HepG2 (cell line): ENCODE measurements around the gene DPAGT1. TPM values are rescaled to one million over a fixed set of nuclear protein-coding genes. Genes with fewer than 3 reads are reported as not detected.

Source experiments
- ATAD3A ChIP-seq: sonication (generic); formaldehyde crosslinking; IDR thresholded peaks from 2 replicates; pipeline ENCODE4 v1.4.0; 2020; ENCODE audit warnings: missing genetic modification reagents
- BORCS8-MEF2B ChIP-seq: sonication (generic); formaldehyde crosslinking; IDR thresholded peaks from 2 replicates; pipeline ENCODE4 v1.8.0; 2022; ENCODE audit warnings: mild to moderate bottlenecking, missing genetic modification reagents
- CSRNP1 ChIP-seq: sonication (generic); formaldehyde crosslinking; IDR thresholded peaks from 2 replicates; pipeline ENCODE4 v1.8.1; 2023; ENCODE audit warnings: mild to moderate bottlenecking, missing genetic modification reagents
- ERF ChIP-seq: IDR thresholded peaks from 2 replicates; pipeline ENCODE4 v1.6.1; 2018; ENCODE audit warnings: missing biosample characterization, missing genetic modification reagents
- FOXK1 ChIP-seq: sonication (generic); formaldehyde crosslinking; IDR thresholded peaks from 2 replicates; pipeline ENCODE4 v1.4.0; 2020; ENCODE audit warnings: low read depth, missing genetic modification reagents, borderline replicate concordance
- HOXA5 ChIP-seq: sonication (generic); formaldehyde crosslinking; IDR thresholded peaks from 2 replicates; pipeline ENCODE4 v1.4.0; 2020; ENCODE audit warnings: missing genetic modification reagents
- KDM2A ChIP-seq: sonication (generic); formaldehyde crosslinking; IDR thresholded peaks from 2 replicates; pipeline ENCODE4 v1.4.0; 2020; ENCODE audit warnings: low read depth, missing genetic modification reagents, borderline replicate concordance
- MAFK ChIP-seq, 2 experiments: IDR thresholded peaks in 1 of 2; conservative IDR thresholded peaks in 1 of 2; 2 replicates each; pipeline ENCODE4 v1.6.1; 2011; ENCODE audit warnings: improper control_type of control experiment in 2 of 2, low read length in 2 of 2
- MBD4 ChIP-seq: IDR thresholded peaks from 2 replicates; pipeline ENCODE4 v1.6.1; 2012; ENCODE audit warnings: low read length, inconsistent platforms, borderline replicate concordance
- NCOR1 ChIP-seq: fragments of 200-600 bp; sonication (generic); IDR thresholded peaks from 2 replicates; pipeline ENCODE4 v1.7.0; 2017; ENCODE audit warnings: antibody characterized with exemption, low read length, borderline replicate concordance
- PHF8 ChIP-seq: sonication (generic); formaldehyde crosslinking; IDR thresholded peaks from 2 replicates; pipeline ENCODE4 v1.5.0; 2020; ENCODE audit warnings: missing genetic modification reagents
- TCF7L2 ChIP-seq: IDR thresholded peaks from 2 replicates; pipeline ENCODE4 v1.6.1; 2011; ENCODE audit warnings: mild to moderate bottlenecking, low read depth, low read length, moderate library complexity
- ZC3H4 ChIP-seq: sonication (generic); formaldehyde crosslinking; IDR thresholded peaks from 2 replicates; pipeline ENCODE4 v1.4.0; 2020; ENCODE audit warnings: missing genetic modification reagents, borderline replicate concordance
- ZNF317 ChIP-seq: sonication (generic); formaldehyde crosslinking; IDR thresholded peaks from 2 replicates; pipeline ENCODE4 v1.5.0; 2020; ENCODE audit warnings: mild to moderate bottlenecking, missing genetic modification reagents
- ZNF607 ChIP-seq: sonication (generic); formaldehyde crosslinking; IDR thresholded peaks from 2 replicates; pipeline ENCODE4 v1.5.1; 2020; ENCODE audit warnings: missing genetic modification reagents, mild to moderate bottlenecking, borderline replicate concordance
- ZNF619 ChIP-seq: sonication (generic); formaldehyde crosslinking; IDR thresholded peaks from 2 replicates; pipeline ENCODE4 v1.4.0; 2020; ENCODE audit warnings: mild to moderate bottlenecking, missing genetic modification reagents
- ZNF687 ChIP-seq: sonication (generic); formaldehyde crosslinking; IDR thresholded peaks from 2 replicates; pipeline ENCODE4 v1.5.1; 2020; ENCODE audit warnings: mild to moderate bottlenecking, missing genetic modification reagents, moderate library complexity
- ZNF775 ChIP-seq: sonication (generic); formaldehyde crosslinking; IDR thresholded peaks from 2 replicates; pipeline ENCODE4 v1.4.0; 2020; ENCODE audit warnings: missing genetic modification reagents, mild to moderate bottlenecking, moderate library complexity, borderline replicate concordance
- ZNF777 ChIP-seq: sonication (generic); formaldehyde crosslinking; IDR thresholded peaks from 2 replicates; pipeline ENCODE4 v1.4.0; 2020; ENCODE audit warnings: missing genetic modification reagents
- polyA plus RNA-seq, 8 experiments: library from polyadenylated mRNA; depleted of rRNA in 3 of 8; stranded (reverse) in 7 of 8; unstranded in 1 of 8; fragments of >200 nt; fragmentation: Illumina TruSeq in 4 of 8; extraction: Trizol in 4 of 8; gene quantifications; 2 replicates each; pipeline versions ENCODE4 v1.2.1 to v1.2.3, GENCODE V29; 2011 to 2016; ENCODE audit warnings: low read depth in 4 of 8, missing spikeins in 1 of 8, mixed read lengths in 1 of 8; ENCODE audit not compliant: insufficient read depth in 1 of 8
- total RNA-seq, 5 experiments: library from RNA; depleted of rRNA; stranded (reverse); fragments of >200 nt; fragmentation: Illumina TruSeq; extraction: Trizol; gene quantifications; 2 replicates each; pipeline ENCODE4 v1.2.3, GENCODE V29; 2016; ENCODE audit warnings: low read depth in 1 of 5
- TF ChIP-seq, protein P1 (sequence below): fragments of 450-650 bp; IDR thresholded peaks from 2 replicates; pipeline ENCODE4 v1.6.1; 2016
- TF ChIP-seq, protein P2 (sequence below): sonication (generic); formaldehyde crosslinking; IDR thresholded peaks from 2 replicates; pipeline ENCODE4 v1.8.0; 2022; ENCODE audit warnings: missing genetic modification reagents, mild to moderate bottlenecking, borderline replicate concordance

The DPAGT1 gene
- total and polyA plus RNA-seq, 2 of the 13 experiments (the other 11 are each of a cell fraction or from before 2014, with no cell fraction given), result 37.6 to 70.7 TPM

DNA sequence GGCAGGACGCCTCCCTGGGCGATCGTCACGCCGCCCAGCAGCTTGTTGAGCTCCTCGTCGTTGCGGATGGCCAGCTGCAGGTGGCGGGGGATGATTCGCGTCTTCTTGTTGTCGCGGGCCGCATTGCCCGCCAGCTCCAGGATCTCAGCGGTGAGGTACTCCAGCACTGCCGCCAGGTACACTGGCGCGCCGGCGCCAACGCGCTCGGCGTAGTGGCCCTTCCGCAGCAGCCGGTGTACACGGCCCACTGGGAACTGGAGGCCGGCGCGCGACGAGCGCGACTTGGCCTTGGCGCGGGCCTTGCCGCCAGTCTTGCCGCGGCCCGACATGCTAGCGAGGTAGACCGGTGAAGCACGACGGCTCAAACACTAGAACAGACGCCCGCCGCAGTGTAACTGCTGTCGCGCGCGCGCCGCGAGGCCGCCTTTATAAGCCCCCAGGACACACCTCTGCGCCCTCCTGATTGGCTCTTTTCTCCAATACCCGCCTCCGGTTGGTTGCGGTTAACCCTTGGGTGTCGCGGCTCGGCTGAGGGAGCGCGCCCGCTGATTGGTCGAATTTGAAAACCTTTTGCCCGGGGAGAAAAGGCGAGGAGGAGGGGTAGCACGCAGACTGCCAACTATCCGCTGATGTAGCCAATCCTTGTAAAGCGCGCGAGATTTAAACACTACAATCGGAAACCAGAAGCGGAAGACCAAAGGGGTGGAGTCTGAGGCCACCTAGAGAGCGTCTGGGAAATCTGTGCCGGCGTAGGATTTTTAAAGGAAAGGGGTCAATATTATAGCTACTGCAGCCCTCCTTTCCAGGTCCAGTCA, 6.4 kb downstream of the DPAGT1 start (continued):
- TF ChIP-seq NCOR1 (peak; percentile 21; the same call in 1 of the 2 replicates), HOXA5 (peak; percentile 92), CSRNP1 (peak; percentile 91), FOXK1 (no peak; the same call in 1 of the 2 replicates), KDM2A (CRISPR knock-in tag) (peak; percentile 99), PHF8 (CRISPR knock-in tag) (peak; percentile 84), ZNF607 (CRISPR knock-in tag) (peak; percentile 94), ZNF777 (peak; percentile 52; the same call in 1 of the 2 replicates), ZNF317 (CRISPR knock-in tag) (peak; percentile 31; the same call in 1 of the 2 replicates), ZNF619 (CRISPR knock-in tag) (peak; percentile 75; the same call in 1 of the 2 replicates), ZC3H4 (CRISPR knock-in tag) (no peak), MAFK (conservative IDR thresholded peaks at IDR 0.05 in 1 of 2, IDR thresholded peaks at IDR 0.05 in 1 of 2; ENCODE audit: low read length in 2 of 2) (peak in 1 of 2 experiments; percentile 47; a peak in 1 of 4 replicates), ERF (CRISPR knock-in tag) (peak; percentile 65), BORCS8-MEF2B (CRISPR knock-in tag) (peak; percentile 98), MBD4 (no peak), ZNF775 (CRISPR knock-in tag) (no peak), ZNF687 (CRISPR knock-in tag) (peak; percentile 88), ATAD3A (CRISPR knock-in tag) (no peak), TCF7L2 (no peak)
- TF ChIP-seq, protein P1, sequence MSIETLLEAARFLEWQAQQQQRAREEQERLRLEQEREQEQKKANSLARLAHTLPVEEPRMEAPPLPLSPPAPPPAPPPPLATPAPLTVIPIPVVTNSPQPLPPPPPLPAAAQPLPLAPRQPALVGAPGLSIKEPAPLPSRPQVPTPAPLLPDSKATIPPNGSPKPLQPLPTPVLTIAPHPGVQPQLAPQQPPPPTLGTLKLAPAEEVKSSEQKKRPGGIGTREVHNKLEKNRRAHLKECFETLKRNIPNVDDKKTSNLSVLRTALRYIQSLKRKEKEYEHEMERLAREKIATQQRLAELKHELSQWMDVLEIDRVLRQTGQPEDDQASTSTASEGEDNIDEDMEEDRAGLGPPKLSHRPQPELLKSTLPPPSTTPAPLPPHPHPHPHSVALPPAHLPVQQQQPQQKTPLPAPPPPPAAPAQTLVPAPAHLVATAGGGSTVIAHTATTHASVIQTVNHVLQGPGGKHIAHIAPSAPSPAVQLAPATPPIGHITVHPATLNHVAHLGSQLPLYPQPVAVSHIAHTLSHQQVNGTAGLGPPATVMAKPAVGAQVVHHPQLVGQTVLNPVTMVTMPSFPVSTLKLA, result peak; percentile 62
- TF ChIP-seq, protein P2, sequence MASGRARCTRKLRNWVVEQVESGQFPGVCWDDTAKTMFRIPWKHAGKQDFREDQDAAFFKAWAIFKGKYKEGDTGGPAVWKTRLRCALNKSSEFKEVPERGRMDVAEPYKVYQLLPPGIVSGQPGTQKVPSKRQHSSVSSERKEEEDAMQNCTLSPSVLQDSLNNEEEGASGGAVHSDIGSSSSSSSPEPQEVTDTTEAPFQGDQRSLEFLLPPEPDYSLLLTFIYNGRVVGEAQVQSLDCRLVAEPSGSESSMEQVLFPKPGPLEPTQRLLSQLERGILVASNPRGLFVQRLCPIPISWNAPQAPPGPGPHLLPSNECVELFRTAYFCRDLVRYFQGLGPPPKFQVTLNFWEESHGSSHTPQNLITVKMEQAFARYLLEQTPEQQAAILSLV (CRISPR knock-in tag), result peak; percentile 91; the same call in 1 of the 2 replicates
